A204.1 (cell line): ENCODE measurements around the gene TCEA2.

Experiments used
- FAIRE-seq: peaks from 2 replicates; lab custom pipeline; 2012; peaks lifted over from hg19 to GRCh38; lab: Jason Lieb, UNC

The TCEA2 gene

DNA sequence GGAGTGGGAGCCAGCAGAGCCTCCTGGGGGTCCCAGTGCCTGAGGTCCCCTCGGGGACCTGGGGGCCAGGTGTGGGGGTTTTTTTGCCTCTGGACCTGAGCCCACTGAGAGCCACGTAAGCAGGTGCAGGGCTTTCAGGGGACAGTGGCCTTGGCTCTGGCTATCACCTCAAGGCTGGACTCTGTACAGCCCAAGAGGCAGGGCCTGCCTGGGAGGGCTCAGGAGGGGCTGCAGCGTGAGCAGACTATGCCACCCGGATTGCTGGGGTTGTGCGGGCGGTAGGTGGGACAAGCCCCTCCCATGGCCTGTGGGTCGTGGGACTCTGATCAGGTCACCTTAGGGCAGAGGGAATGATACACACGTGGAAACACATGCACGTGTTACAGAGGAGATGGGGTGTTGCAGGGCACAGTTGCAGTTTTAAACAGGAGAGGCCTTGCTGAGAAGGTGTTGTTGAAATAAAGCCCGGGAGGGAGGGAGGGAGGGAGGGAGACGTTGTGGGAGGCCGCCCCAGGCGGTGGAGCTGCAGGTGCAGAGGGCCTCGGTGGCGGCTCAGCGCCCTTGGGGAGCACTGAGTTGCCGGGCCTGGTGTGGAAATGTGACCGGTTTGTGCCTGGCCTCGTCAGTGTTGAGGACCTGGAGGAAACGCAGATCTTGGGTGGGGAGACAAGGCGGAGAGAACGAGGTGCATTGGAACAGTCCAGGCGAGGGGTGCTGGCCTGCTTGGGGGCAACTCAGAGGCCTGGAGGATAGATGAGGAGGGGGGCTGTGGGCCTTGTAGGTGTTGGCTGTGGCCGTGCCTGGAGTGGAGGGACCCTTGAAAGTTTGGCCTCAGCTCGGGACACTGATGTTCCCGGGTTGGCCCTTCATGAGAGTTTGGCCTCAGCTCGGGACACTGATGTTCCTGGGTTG, 2.3 kb downstream of the TCEA2 start:
- no peak for FAIRE-seq

GRCh38 chr20:64065974-64066343, 3.0 kb downstream of the TCEA2 start:
- FAIRE-seq, result no peak

- no peak for FAIRE-seq
Measured at GRCh38 chr20:64067005-64067632, 4.1 kb downstream of the TCEA2 start.

DNA sequence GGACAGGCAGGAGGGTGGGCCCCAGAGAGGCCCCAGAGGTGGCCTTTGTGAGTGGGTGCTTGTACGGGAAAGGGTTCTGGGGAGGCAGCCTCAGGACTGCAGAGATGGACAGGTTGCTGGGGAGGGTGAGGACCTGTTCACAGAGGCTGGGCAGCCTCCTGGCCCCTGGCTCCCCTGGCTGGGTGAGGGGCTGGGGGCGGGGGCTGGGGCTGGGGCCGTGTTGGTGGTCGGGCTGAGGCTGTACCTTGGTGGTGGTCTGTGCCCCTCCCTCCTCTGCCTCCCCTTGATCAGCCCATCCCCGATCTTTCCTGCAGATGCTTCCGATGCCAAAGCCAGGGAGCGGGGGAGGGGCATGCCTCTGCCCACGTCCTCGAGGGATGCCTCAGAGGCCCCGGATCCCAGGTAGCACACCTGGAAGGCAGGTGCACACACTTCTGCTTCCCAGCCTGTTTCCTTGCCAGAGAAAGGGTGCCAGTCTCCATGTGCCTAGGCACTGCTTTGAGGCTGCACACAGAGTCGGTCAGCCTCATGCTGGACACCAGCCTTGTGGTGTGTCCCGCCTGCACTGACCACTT, 4.8 kb downstream of the TCEA2 start:
- FAIRE-seq, result no peak

DNA sequence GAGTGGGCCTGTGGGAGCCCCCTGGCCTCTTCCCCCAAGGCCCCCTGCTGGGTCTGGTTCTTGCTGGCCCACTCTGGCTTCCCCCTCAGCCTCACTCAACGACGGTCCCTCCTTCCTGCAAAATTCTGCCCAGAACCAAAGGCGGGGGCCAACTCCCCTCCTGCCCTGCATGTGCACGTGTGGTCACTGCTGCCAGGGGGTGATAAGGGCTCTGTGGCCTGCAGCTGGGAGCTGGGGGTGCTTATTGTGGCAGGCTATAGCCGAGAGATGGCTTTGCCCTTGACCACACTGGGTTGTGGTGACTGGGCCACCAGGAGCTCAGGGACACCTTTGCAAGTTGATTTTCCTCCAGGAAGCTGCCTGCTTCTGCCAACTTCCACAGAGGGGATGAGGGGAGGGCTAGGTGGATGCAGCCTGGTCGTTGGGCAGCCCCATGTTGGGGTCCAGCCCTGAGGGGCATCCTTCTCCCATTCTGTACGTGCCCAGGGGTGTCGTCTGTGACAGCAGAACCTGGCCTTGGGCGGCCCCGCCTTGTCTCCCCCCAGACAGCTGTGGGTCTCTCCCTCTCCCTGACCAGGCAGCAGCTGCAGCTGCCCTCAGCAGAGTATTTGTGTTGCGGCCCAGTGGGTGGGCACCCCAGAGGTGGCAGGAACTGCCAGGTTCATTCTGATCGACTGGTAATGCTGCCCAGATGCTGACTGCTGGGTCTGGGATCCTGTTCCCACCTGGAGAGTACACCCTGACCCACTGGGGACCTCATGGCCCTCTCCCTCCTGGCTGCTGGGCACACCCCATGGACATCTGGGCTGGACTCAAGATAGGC, 5.6 kb downstream of the TCEA2 start:
- FAIRE-seq, result no peak

DNA sequence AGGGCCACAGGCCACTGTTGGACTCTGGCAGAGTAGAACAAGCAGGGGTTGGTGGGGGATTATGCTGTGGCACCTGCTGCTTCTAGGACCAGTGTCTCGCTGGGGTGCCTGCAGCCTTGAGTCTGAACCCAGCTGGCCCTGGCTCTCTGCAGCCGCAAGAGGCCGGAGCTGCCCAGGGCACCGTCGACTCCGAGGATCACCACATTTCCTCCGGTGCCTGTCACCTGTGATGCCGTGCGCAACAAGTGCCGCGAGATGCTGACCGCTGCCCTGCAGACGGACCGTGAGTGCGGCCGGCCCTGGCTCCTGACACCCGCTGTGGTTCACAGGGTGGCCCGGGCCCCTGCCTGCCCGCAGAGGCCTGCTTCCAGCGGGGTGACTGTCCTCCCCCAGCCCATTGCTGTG, 6.2 kb downstream of the TCEA2 start:
- FAIRE-seq, result no peak

- FAIRE-seq, result no peak
Measured at GRCh38 chr20:64069614-64070243, 6.7 kb downstream of the TCEA2 start.

GRCh38 chr20:64070244-64070993, 7.4 kb downstream of the TCEA2 start:
- no peak for FAIRE-seq

GRCh38 chr20:64071341-64072332, 8.6 kb downstream of the TCEA2 start:
- no peak for FAIRE-seq

GRCh38 chr20:64072498-64073063, 9.6 kb downstream of the TCEA2 start:
- FAIRE-seq, result no peak

DNA sequence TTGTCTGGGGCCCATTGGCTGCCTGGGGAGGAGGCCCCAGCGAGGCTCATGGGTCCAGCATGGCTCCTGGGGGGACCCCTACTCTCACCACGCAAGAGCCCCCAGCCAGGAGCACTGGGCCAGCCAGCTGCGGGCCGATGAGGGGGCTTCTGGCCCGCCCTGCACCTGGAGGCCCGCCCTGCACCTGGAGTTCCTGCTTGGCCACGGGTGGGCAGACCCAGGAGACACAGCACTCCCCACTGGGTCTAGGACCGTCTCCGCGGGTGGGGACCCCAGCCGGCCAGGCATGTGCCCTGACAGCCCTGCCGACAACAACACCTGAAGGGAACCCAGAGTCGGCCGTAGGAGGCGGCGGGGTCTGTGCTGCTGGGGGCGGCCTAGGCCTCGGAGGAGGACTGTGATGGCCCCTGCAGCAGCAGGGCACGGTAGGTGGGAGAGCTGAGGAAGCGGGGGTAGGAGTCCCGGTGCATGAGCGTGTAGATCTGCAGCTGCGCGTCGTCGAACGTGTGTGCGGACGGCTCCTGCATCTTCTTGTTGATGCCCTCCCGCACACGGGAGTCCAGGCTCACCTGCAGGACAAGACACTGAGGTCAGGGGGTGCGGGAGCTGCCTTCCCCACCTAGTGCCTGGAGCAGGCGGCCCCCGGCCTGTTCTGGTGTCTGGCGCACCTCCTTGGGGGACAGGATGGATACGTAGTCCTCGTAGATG, 10.6 kb downstream of the TCEA2 start:
- no peak for FAIRE-seq

GRCh38 chr20:64074184-64074789, 11.3 kb downstream of the TCEA2 start:
- no peak for FAIRE-seq

DNA sequence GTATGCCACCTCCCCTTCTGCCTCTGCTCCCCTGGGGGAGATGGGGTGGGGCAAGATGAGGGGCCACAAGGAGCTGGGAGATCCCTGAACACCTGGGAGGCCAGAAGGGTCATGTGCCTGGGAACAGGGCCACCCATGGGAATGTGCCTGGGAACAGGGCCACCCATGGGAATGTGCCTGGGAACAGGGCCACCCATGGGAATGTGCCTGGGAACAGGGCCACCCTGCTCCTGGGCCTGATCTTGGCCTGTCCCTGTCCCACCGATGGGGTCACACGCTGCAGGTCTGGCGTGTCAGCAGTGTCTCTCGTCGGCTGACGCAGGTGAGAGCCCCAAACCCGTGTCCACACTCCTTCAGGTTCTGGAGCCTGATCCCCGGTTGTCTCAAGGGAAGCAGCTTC, 12.0 kb downstream of the TCEA2 start:
- FAIRE-seq, result no peak

DNA sequence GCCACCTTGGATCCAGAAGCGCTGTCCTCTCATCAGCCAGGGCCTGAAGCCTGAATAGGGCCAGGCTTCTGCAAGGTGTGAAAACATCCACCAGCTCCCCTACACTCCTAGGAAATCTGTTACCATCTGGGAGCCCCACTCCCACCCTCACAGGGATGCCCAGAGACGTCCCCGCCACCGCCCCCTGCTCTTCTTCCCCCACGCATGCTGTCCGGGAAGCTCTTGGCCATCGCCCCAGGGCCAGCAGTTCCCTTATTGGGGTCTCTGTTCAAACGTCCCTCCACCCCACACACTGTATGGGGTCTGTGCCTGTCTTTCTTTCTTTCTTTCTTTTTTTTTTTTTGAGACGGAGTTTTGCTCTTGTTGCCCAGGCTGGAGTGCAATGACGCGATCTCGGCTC, 12.6 kb downstream of the TCEA2 start:
- FAIRE-seq, result no peak

DNA sequence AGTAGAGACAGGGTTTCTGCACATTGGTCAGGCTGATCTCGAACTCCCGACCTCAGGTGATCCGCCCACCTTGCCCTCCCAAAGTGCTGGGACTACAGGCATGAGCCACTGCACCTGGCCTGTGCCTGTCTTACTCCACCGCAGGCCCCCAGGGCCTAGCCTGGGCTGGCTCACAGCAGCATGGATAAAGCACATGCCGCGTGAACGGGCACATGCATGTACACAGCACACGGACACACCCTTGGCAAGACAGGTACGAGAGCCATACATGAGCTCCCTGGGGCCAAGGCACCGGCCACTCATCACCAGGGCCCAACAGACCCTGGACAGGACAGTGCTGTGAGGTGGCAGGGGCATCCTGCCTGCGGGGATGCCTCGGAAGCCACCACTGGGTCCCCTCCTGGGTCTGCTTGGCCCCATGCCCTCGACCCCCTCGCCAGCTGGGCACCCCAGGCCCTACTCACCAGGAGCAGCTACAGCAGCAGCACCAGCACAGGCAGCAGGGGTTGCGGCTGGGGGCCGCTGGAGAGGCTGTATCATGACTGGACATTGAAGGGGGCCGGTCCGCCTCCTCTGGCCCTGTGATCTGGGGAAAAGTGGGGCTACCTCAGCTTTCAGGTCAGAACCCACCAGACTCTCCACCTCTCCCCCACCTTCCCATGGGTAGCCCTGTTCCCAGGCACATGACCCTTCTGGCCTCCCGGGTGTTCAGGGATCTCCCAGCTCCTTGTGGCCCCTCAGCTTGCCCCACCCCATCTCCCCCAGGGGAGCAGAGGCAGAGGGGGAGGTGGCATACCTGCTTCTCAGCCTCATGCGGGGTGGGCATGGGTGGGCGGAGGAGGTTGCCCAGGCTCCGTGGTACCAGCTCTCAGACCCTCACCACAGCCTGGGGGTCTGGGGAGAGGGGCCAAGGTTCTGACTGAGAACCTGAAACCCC, 13.3 kb downstream of the TCEA2 start:
- no peak for FAIRE-seq

- FAIRE-seq, result no peak
Measured at GRCh38 chr20:64077094-64077493, 14.1 kb downstream of the TCEA2 start.

GRCh38 chr20:64077541-64077875, 14.5 kb downstream of the TCEA2 start:
- FAIRE-seq, result no peak
